GM11168 (cell line): ENCODE measurements around the gene RITA1.

ENCODE experiments used
- in situ Hi-C: fragments of 300-500 bp; cut with MboI; formaldehyde crosslinking; loops from one replicate; pipeline ENCODE4 v1.12.0; 2022; ENCODE audit warnings: low sequenced_read_pairs; ENCODE audit not compliant: unreplicated experiment

Gene RITA1

GRCh38 chr12:113152835-113153814 lies 32.4 kb upstream of the RITA1 start:
- in situ Hi-C loops, result no loop called here

GRCh38 chr12:113154351-113154973 lies 31.1 kb upstream of the RITA1 start:
- in situ Hi-C loops, result no loop called here

- in situ Hi-C loops, result loop anchor here (5.0 kb wide), 1 partner anchor 108 kb away; no protein-coding TSS in a partner anchor
These were observed 30.5 kb upstream of the RITA1 start for GRCh38 chr12:113155060-113155459.

GRCh38 chr12:113155646-113156045 lies 29.9 kb upstream of the RITA1 start:
- in situ Hi-C loops, result loop anchor here (5.0 kb wide), 1 partner anchor 108 kb away; no protein-coding TSS in a partner anchor

GRCh38 chr12:113157218-113157859 lies 28.2 kb upstream of the RITA1 start:
- in situ Hi-C loops, result loop anchor here (5.0 kb wide), 1 partner anchor 110 kb away; no protein-coding TSS in a partner anchor

GRCh38 chr12:113158439-113159203 lies 26.9 kb upstream of the RITA1 start:
- in situ Hi-C loops, result loop anchor here (5.0 kb wide), 1 partner anchor 111 kb away; no protein-coding TSS in a partner anchor

GRCh38 chr12:113159937-113160336 lies 25.6 kb upstream of the RITA1 start:
- in situ Hi-C loops, result loop anchor here (5.0 kb wide), 1 partner anchor 113 kb away; no protein-coding TSS in a partner anchor

- in situ Hi-C loops, result no loop called here
These were observed 24.0 kb upstream of the RITA1 start for GRCh38 chr12:113161415-113162016.

GRCh38 chr12:113162102-113163029 lies 23.2 kb upstream of the RITA1 start:
- in situ Hi-C loops, result no loop called here

- in situ Hi-C loops, result no loop called here
These were observed 22.5 kb upstream of the RITA1 start for GRCh38 chr12:113163030-113163360.

- in situ Hi-C loops, result no loop called here
These were observed 21.5 kb upstream of the RITA1 start for GRCh38 chr12:113164014-113164413.

- in situ Hi-C loops, result no loop called here
These were observed 19.7 kb upstream of the RITA1 start for GRCh38 chr12:113165521-113166450.

- in situ Hi-C loops, result no loop called here
These were observed 17.7 kb upstream of the RITA1 start for GRCh38 chr12:113167868-113168267.

GRCh38 chr12:113169697-113170096 lies 15.8 kb upstream of the RITA1 start:
- in situ Hi-C loops, result no loop called here

GRCh38 chr12:113170457-113170856 lies 15.1 kb upstream of the RITA1 start:
- in situ Hi-C loops, result no loop called here

GRCh38 chr12:113170926-113171325 lies 14.6 kb upstream of the RITA1 start:
- in situ Hi-C loops, result no loop called here

- in situ Hi-C loops, result no loop called here
These were observed 14.0 kb upstream of the RITA1 start for GRCh38 chr12:113171543-113171942.
